PC-9 (cell line): ENCODE results near the gene ERBB4.

Experiments
- CTCF ChIP-seq: fragments of 200-600 bp; sonication (generic); conservative IDR thresholded peaks from 2 replicates; pipeline ENCODE4 v1.6.1; 2017; ENCODE audit warnings: mixed run types, antibody characterized with exemption, mild to moderate bottlenecking, moderate library complexity
- EZH2 ChIP-seq: fragments of 200-600 bp; sonication (generic); IDR thresholded peaks from 2 replicates; pipeline ENCODE4 v1.8.0; 2017; ENCODE audit warnings: antibody characterized with exemption, low read depth

- TF ChIP-seq EZH2 (no peak), CTCF (no peak)
Measured at GRCh38 chr2:212534336-212534735, 4.3 kb downstream of the ERBB4 start.
